ENCODE data around the gene TP53.
"Not testable (repeated sequence)": the region's sequence is repeated elsewhere in the genome, so short reads cannot be mapped to it uniquely, and the experiment has no call there.

TP53 gene

DNA sequence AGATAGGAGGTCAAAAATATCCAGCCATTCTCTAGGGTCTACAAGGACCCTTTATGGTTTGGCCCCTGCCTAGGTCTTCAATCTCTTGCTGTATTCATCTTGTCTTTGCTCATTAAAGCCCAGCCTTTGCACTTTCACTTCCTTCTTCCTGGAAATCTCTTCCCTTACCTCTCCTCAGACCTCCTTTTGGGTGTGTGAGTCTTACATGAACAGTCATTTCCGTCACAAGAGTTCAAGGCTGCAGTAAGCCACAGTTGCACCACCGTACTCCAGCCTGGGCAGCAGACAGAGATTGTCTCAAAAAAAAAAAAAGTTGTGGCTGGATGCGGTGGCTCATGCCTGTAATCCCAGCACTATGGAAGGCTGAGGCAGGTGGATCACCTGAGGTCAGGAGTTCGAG lies 42.5 kb downstream of the TP53 start:
- no peak overlapping the region for H4K8ac ChIP-seq (ENCODE audit: low read depth, low read length)
- DNase-seq (ENCODE audit: low spot score) = no peak
- no peak overlapping the region for H3K23ac ChIP-seq (ENCODE audit: low read depth, low read length, poor library complexity)
- H3K4me3 ChIP-seq (ENCODE audit: low read length in 2 of 2) = no peak overlapping the region
- no peak overlapping the region for H3K9ac ChIP-seq (ENCODE audit: low read depth, low read length, poor library complexity)
- no peaks in the 10 kb centered on the region for H3K4me1 ChIP-seq (ENCODE audit: control insufficient read depth in 2 of 2, insufficient read depth in 1 of 2, low read depth in 1 of 2, low read length in 2 of 2)
- WGBS, 2 donors (ENCODE audit: extremely low coverage in 2 of 2, insufficient read length in 2 of 2, insufficient replicate concordance in 1 of 2) = no CpG with 5 or more reads among the region's 4 CpGs
- no peak overlapping the region for H2BK120ac ChIP-seq (ENCODE audit: low read depth, low read length)
- no peak overlapping the region for H3K4ac ChIP-seq (ENCODE audit: low read length)
- no peak overlapping the region for H2AFZ ChIP-seq (ENCODE audit: low read length)
- no peaks in the 10 kb centered on the region for H3K36me3 ChIP-seq (replicated peaks in 1 of 2; ENCODE audit: control insufficient read depth in 2 of 2, insufficient read depth in 2 of 2, low read length in 2 of 2)
- H3K79me1 ChIP-seq (ENCODE audit: low read depth, low read length) = no peaks in the 10 kb centered on the region
- no peak overlapping the region for H2AK5ac ChIP-seq (ENCODE audit: low read depth, low read length)
- H2BK5ac ChIP-seq (ENCODE audit: low read length) = no peak overlapping the region
- no peak overlapping the region for H3K18ac ChIP-seq (ENCODE audit: low read length)
- H3K9me3 ChIP-seq (replicated peaks in 1 of 2; ENCODE audit: control insufficient read depth in 2 of 2, insufficient read depth in 1 of 2, low read depth in 1 of 2, low read length in 2 of 2) = no peaks in the 10 kb centered on the region
- H3K14ac ChIP-seq (ENCODE audit: low read length) = no peak overlapping the region
- no peaks in the 10 kb centered on the region for H3K27me3 ChIP-seq (ENCODE audit: control insufficient read depth in 3 of 3, insufficient read depth in 3 of 3, low read depth in 1 of 3, low read length in 3 of 3)
- no peak overlapping the region for H4K91ac ChIP-seq (ENCODE audit: low read depth, low read length, poor library complexity)
- H3K4me2 ChIP-seq (ENCODE audit: insufficient read depth, low read length, poor library complexity, severe bottlenecking) = no peak overlapping the region
- H2BK12ac ChIP-seq (ENCODE audit: low read length) = no peak overlapping the region
- no peak overlapping the region for H2BK15ac ChIP-seq (ENCODE audit: low read length)
- no peak overlapping the region for H3K27ac ChIP-seq (replicated peaks; ENCODE audit: low read length)

GRCh38 chr17:7641635-7642034 lies 45.7 kb downstream of the TP53 start:
- not testable (repeated sequence) for H3K9ac ChIP-seq (ENCODE audit: low read depth, low read length, poor library complexity); H3K9me3 ChIP-seq (replicated peaks in 1 of 2; ENCODE audit: control insufficient read depth in 2 of 2, insufficient read depth in 1 of 2, low read depth in 1 of 2, low read length in 2 of 2); DNase-seq (ENCODE audit: low spot score); H2BK120ac ChIP-seq (ENCODE audit: low read depth, low read length); H3K23ac ChIP-seq (ENCODE audit: low read depth, low read length, poor library complexity); H2BK12ac ChIP-seq (ENCODE audit: low read length); H3K4me1 ChIP-seq (ENCODE audit: control insufficient read depth in 2 of 2, insufficient read depth in 1 of 2, low read depth in 1 of 2, low read length in 2 of 2); H3K18ac ChIP-seq (ENCODE audit: low read length); H3K14ac ChIP-seq (ENCODE audit: low read length); H3K4me3 ChIP-seq (ENCODE audit: low read length in 2 of 2); H3K27ac ChIP-seq (replicated peaks; ENCODE audit: low read length); H2AK5ac ChIP-seq (ENCODE audit: low read depth, low read length); H3K36me3 ChIP-seq (replicated peaks in 1 of 2; ENCODE audit: control insufficient read depth in 2 of 2, insufficient read depth in 2 of 2, low read length in 2 of 2); H4K91ac ChIP-seq (ENCODE audit: low read depth, low read length, poor library complexity); H3K4ac ChIP-seq (ENCODE audit: low read length); H3K4me2 ChIP-seq (ENCODE audit: insufficient read depth, low read length, poor library complexity, severe bottlenecking); H2BK15ac ChIP-seq (ENCODE audit: low read length); H3K79me1 ChIP-seq (ENCODE audit: low read depth, low read length); H2BK5ac ChIP-seq (ENCODE audit: low read length); H4K8ac ChIP-seq (ENCODE audit: low read depth, low read length); H3K27me3 ChIP-seq (ENCODE audit: control insufficient read depth in 3 of 3, insufficient read depth in 3 of 3, low read depth in 1 of 3, low read length in 3 of 3); H2AFZ ChIP-seq (ENCODE audit: low read length)
- WGBS, 2 donors (ENCODE audit: extremely low coverage in 2 of 2, insufficient read length in 2 of 2, insufficient replicate concordance in 1 of 2) = no CpG with 5 or more reads among the region's 7 CpGs

GRCh38 chr17:7640783-7641182 lies 46.5 kb downstream of the TP53 start:
- Histone ChIP-seq H4K91ac (ENCODE audit: low read depth, low read length, poor library complexity) (no peak overlapping the region), H2BK5ac (ENCODE audit: low read length) (no peak overlapping the region), H3K4me3 (ENCODE audit: low read length in 2 of 2) (no peak overlapping the region), H2AFZ (ENCODE audit: low read length) (no peak overlapping the region), H3K9ac (ENCODE audit: low read depth, low read length, poor library complexity) (no peak overlapping the region), H3K27ac (replicated peaks; ENCODE audit: low read length) (no peak overlapping the region), H2BK12ac (ENCODE audit: low read length) (no peak overlapping the region), H3K79me1 (ENCODE audit: low read depth, low read length) (no peaks in the 10 kb centered on the region), H3K4ac (ENCODE audit: low read length) (no peak overlapping the region), H3K36me3 (replicated peaks in 1 of 2; ENCODE audit: control insufficient read depth in 2 of 2, insufficient read depth in 2 of 2, low read length in 2 of 2) (no peaks in the 10 kb centered on the region), H3K14ac (ENCODE audit: low read length) (no peak overlapping the region), H3K18ac (ENCODE audit: low read length) (no peak overlapping the region), H3K23ac (ENCODE audit: low read depth, low read length, poor library complexity) (no peak overlapping the region), H2BK15ac (ENCODE audit: low read length) (no peak overlapping the region), H4K8ac (ENCODE audit: low read depth, low read length) (no peak overlapping the region), H2BK120ac (ENCODE audit: low read depth, low read length) (no peak overlapping the region), H3K4me2 (ENCODE audit: insufficient read depth, low read length, poor library complexity, severe bottlenecking) (no peak overlapping the region), H3K27me3 (ENCODE audit: control insufficient read depth in 3 of 3, insufficient read depth in 3 of 3, low read depth in 1 of 3, low read length in 3 of 3) (no peaks in the 10 kb centered on the region), H3K9me3 (replicated peaks in 1 of 2; ENCODE audit: control insufficient read depth in 2 of 2, insufficient read depth in 1 of 2, low read depth in 1 of 2, low read length in 2 of 2) (no peaks in the 10 kb centered on the region), H2AK5ac (ENCODE audit: low read depth, low read length) (no peak overlapping the region), H3K4me1 (ENCODE audit: control insufficient read depth in 2 of 2, insufficient read depth in 1 of 2, low read depth in 1 of 2, low read length in 2 of 2) (peaks cover 4 to 7% of the 10 kb centered on the region in 2 donors)
- no peak for DNase-seq (ENCODE audit: low spot score)
- no CpG with 5 or more reads among the region's 26 CpGs for WGBS, 2 donors (ENCODE audit: extremely low coverage in 2 of 2, insufficient read length in 2 of 2, insufficient replicate concordance in 1 of 2)

- Histone ChIP-seq H2AFZ (ENCODE audit: low read length) (peak overlapping the region; percentile 77), H3K4me3 (ENCODE audit: low read length in 2 of 2) (no peak overlapping the region), H4K91ac (ENCODE audit: low read depth, low read length, poor library complexity) (no peak overlapping the region), H3K9me3 (replicated peaks in 1 of 2; ENCODE audit: control insufficient read depth in 2 of 2, insufficient read depth in 1 of 2, low read depth in 1 of 2, low read length in 2 of 2) (no peaks in the 10 kb centered on the region), H2AK5ac (ENCODE audit: low read depth, low read length) (peak overlapping the region; percentile 6), H3K27me3 (ENCODE audit: control insufficient read depth in 3 of 3, insufficient read depth in 3 of 3, low read depth in 1 of 3, low read length in 3 of 3) (no peaks in the 10 kb centered on the region), H2BK5ac (ENCODE audit: low read length) (no peak overlapping the region), H3K14ac (ENCODE audit: low read length) (no peak overlapping the region), H3K23ac (ENCODE audit: low read depth, low read length, poor library complexity) (peak overlapping the region; percentile 34), H3K27ac (replicated peaks; ENCODE audit: low read length) (no peak overlapping the region), H2BK12ac (ENCODE audit: low read length) (no peak overlapping the region), H3K36me3 (replicated peaks in 1 of 2; ENCODE audit: control insufficient read depth in 2 of 2, insufficient read depth in 2 of 2, low read length in 2 of 2) (no peaks in the 10 kb centered on the region), H3K4ac (ENCODE audit: low read length) (no peak overlapping the region), H2BK120ac (ENCODE audit: low read depth, low read length) (no peak overlapping the region), H3K4me1 (ENCODE audit: control insufficient read depth in 2 of 2, insufficient read depth in 1 of 2, low read depth in 1 of 2, low read length in 2 of 2) (peaks cover 6 to 14% of the 10 kb centered on the region in 2 donors), H4K8ac (ENCODE audit: low read depth, low read length) (peak overlapping the region; percentile 65), H3K79me1 (ENCODE audit: low read depth, low read length) (no peaks in the 10 kb centered on the region), H3K4me2 (ENCODE audit: insufficient read depth, low read length, poor library complexity, severe bottlenecking) (no peak overlapping the region), H3K9ac (ENCODE audit: low read depth, low read length, poor library complexity) (no peak overlapping the region), H3K18ac (ENCODE audit: low read length) (peak overlapping the region; percentile 80), H2BK15ac (ENCODE audit: low read length) (peak overlapping the region; percentile 83)
- WGBS, 2 donors (ENCODE audit: extremely low coverage in 2 of 2, insufficient read length in 2 of 2, insufficient replicate concordance in 1 of 2) = no CpG with 5 or more reads among the region's 5 CpGs
- no peak for DNase-seq (ENCODE audit: low spot score)
Observed at GRCh38 chr17:7636163-7636562, 51.1 kb downstream of the TP53 start.

Data from neuronal stem cell (in vitro differentiated cells).